A549 (cell line): ENCODE results near the gene ARHGEF10L. TPM values are rescaled to one million over a fixed set of nuclear protein-coding genes. Genes with fewer than 3 reads are reported as not detected.

ENCODE experiments used
- ATAC-seq, 2 experiments: fragments of 200-7000 bp in 1 of 2; fragments of >200 bp in 1 of 2; cut with Nextera tagmentation in 1 of 2; cut with Tn5 transposase in 1 of 2; 3 replicates each; pipeline versions ENCODE4 v1.8.0 to v1.9.1; 2018 to 2020; ENCODE audit warnings: mild to moderate bottlenecking in 1 of 2, moderate library complexity in 1 of 2
- CTCF ChIA-PET: fragments of 300-600 bp; sonication (Branson Sonifier 250); formaldehyde crosslinking; extraction: SDS; loops from one replicate; lab custom pipeline; 2021; ENCODE audit warnings: antibody characterized with exemption, inconsistent platforms; lab: Yijun Ruan, JAX
- POLR2A ChIA-PET: fragments of 350-600 bp; formaldehyde crosslinking; extraction: SDS; loops from one replicate; lab custom pipeline; 2021; ENCODE audit warnings: antibody characterized with exemption, inconsistent platforms; lab: Yijun Ruan, JAX
- DNase-seq, 2 experiments: peaks; one replicate each; pipeline versions ENCODE4 v3.0.0 to v3.0.0-alpha.2; 2011 to 2016; ENCODE audit warnings: low read depth in 1 of 2, low spot score in 1 of 2
- FAIRE-seq: peaks from 2 replicates; lab custom pipeline; 2011; peaks lifted over from hg19 to GRCh38; lab: Jason Lieb, UNC
- H3K27ac ChIP-seq, 2 experiments: fragments of >200 bp; sonication (Bioruptor Twin); formaldehyde crosslinking; 3 replicates each; pipeline ENCODE4 v1.5.1; 2016 to 2017
- H3K4me1 ChIP-seq: fragments of >200 bp; sonication (Bioruptor Twin); formaldehyde crosslinking; 3 replicates; pipeline ENCODE4 v1.6.1; 2016
- H3K4me2 ChIP-seq: fragments of >200 bp; sonication (Bioruptor Twin); formaldehyde crosslinking; 3 replicates; pipeline ENCODE4 v1.6.1; 2016
- H3K4me3 ChIP-seq: fragments of >200 bp; sonication (Bioruptor Twin); formaldehyde crosslinking; 3 replicates; pipeline ENCODE4 v1.5.1; 2016
- H3K9me3 ChIP-seq: fragments of >200 bp; sonication (Bioruptor Twin); formaldehyde crosslinking; 3 replicates; pipeline ENCODE4 v1.6.1; 2016
- BHLHE40 ChIP-seq: IDR thresholded peaks from 2 replicates; pipeline ENCODE4 v1.6.1; 2012; ENCODE audit warnings: low read depth, low read length, inconsistent platforms
- CEBPB ChIP-seq, 2 experiments: fragments of >200 bp in 1 of 2; sonication (Bioruptor Twin) in 1 of 2; formaldehyde crosslinking in 1 of 2; IDR thresholded peaks; 2 replicates each; pipeline ENCODE4 v1.6.1; 2012 to 2016
- CHD2 ChIP-seq: fragments of 150-350 bp; IDR thresholded peaks from 2 replicates; pipeline ENCODE4 v1.6.1; 2014; ENCODE audit warnings: low read length; ENCODE audit not compliant: partially characterized antibody
- EHMT2 ChIP-seq: fragments of 200-600 bp; sonication (generic); IDR thresholded peaks from 2 replicates; pipeline ENCODE4 v1.6.1; 2016; ENCODE audit warnings: antibody characterized with exemption, low read depth, mild to moderate bottlenecking, moderate library complexity
- ESRRA ChIP-seq: fragments of 150-350 bp; IDR thresholded peaks from 2 replicates; pipeline ENCODE4 v1.6.1; 2014; ENCODE audit warnings: mild to moderate bottlenecking, low read length, borderline replicate concordance
- FOSB ChIP-seq: fragments of 250-450 bp; sonication (Bioruptor Pico); IDR thresholded peaks from 2 replicates; pipeline ENCODE4 v1.5.0; 2020; ENCODE audit warnings: mild to moderate bottlenecking, moderate library complexity
- HMGXB4 ChIP-seq: fragments of 250-450 bp; sonication (Bioruptor Pico); IDR thresholded peaks from 2 replicates; pipeline ENCODE4 v1.5.0; 2021; ENCODE audit warnings: mild to moderate bottlenecking, moderate library complexity, borderline replicate concordance
- HOXB13 ChIP-seq: fragments of 250-450 bp; sonication (Bioruptor Pico); IDR thresholded peaks from 2 replicates; pipeline ENCODE4 v1.5.0; 2020; ENCODE audit warnings: low read depth, mild to moderate bottlenecking, moderate library complexity
- HOXB5 ChIP-seq: fragments of 250-450 bp; sonication (Bioruptor Pico); IDR thresholded peaks from 2 replicates; pipeline ENCODE4 v1.5.0; 2020; ENCODE audit warnings: mild to moderate bottlenecking, moderate library complexity
- KDM1A ChIP-seq: fragments of 200-600 bp; sonication (generic); IDR thresholded peaks from 2 replicates; pipeline ENCODE4 v1.6.1; 2016; ENCODE audit warnings: low read depth, mild to moderate bottlenecking
- MAX ChIP-seq: IDR thresholded peaks from 2 replicates; pipeline ENCODE4 v1.6.1; 2012
- NFE2L2 ChIP-seq: fragments of 150-350 bp; conservative IDR thresholded peaks from 2 replicates; pipeline ENCODE4 v1.6.1; 2014; ENCODE audit warnings: low read length
- NR3C1 ChIP-seq: fragments of >200 bp; sonication (Bioruptor Twin); formaldehyde crosslinking; IDR thresholded peaks from 3 replicates; pipeline ENCODE4 v1.6.1; 2017
- PHF8 ChIP-seq: fragments of 200-600 bp; sonication (generic); IDR thresholded peaks from 2 replicates; pipeline ENCODE4 v1.6.1; 2016; ENCODE audit warnings: low read depth, mild to moderate bottlenecking, antibody characterized with exemption, moderate library complexity, borderline replicate concordance
- RARB ChIP-seq: fragments of 250-450 bp; sonication (Bioruptor Pico); IDR thresholded peaks from 2 replicates; pipeline ENCODE4 v1.8.0; 2021; ENCODE audit warnings: mild to moderate bottlenecking, moderate library complexity
- REST ChIP-seq: fragments of 200-600 bp; sonication (generic); IDR thresholded peaks from 2 replicates; pipeline ENCODE4 v1.6.1; 2016; ENCODE audit warnings: antibody characterized with exemption, mild to moderate bottlenecking, moderate library complexity
- ZSCAN20 ChIP-seq: fragments of 250-450 bp; sonication (Bioruptor Pico); IDR thresholded peaks from 2 replicates; pipeline ENCODE4 v1.8.0; 2022; ENCODE audit warnings: mild to moderate bottlenecking, moderate library complexity
- WGBS: methylation state at CpG from one replicate; pipeline ENCODE4 v1.1.6; 2017; ENCODE audit errors: missing lambda C conversion rate; 5-methylcytosine and 5-hydroxymethylcytosine counted together
- polyA plus RNA-seq, 4 experiments: library from polyadenylated mRNA; depleted of rRNA in 3 of 4; stranded (reverse); fragments of >200 nt; fragmentation: RNase III in 1 of 4; extraction: RNeasy Plus Mini Kit Qiagen cat#74134 plus additional on column Dnase treatment in 1 of 4; gene quantifications; 2 replicates in 3 of 4; 3 replicates in 1 of 4; pipeline ENCODE4 v1.2.3, GENCODE V29; 2011 to 2017

The ARHGEF10L gene
- polyA plus RNA-seq, 2 of the 4 experiments (the other 2 are of a cell fraction), result 3.5 to 5.2 TPM

- ATAC-seq (peak; percentile 49 to 78; a peak in 5 of 6 replicates), DNase-seq (peak in 1 of 2 experiments; percentile 38), FAIRE-seq (no peak)
- Histone ChIP-seq H3K4me1 (peaks cover 45% of the 10 kb centered on the region), H3K27ac (peak overlapping the region; percentile 73 to 91), H3K4me2 (peak overlapping the region; percentile 78), H3K4me3 (peak overlapping the region; percentile 23; the same call in 1 of the 3 replicates), H3K9me3 (no peaks in the 10 kb centered on the region)
- no peak for TF ChIP-seq BHLHE40
- no peak for TF ChIP-seq HOXB5 (CRISPR knock-in tag)
- TF ChIP-seq MAX, result no peak
- no peak for TF ChIP-seq RARB (CRISPR knock-in tag)
- no peak for TF ChIP-seq NFE2L2
- no peak for TF ChIP-seq EHMT2
- TF ChIP-seq CEBPB (IDR thresholded peaks at IDR 0.05), result no peak
- TF ChIP-seq ZSCAN20, result no peak
- TF ChIP-seq HMGXB4, result no peak
- TF ChIP-seq FOSB (CRISPR knock-in tag), result no peak
- POLR2A ChIA-PET, result no interaction called here
- WGBS, result 40% methylated on average over 5 of the region's 13 CpGs
- CTCF ChIA-PET, result interaction anchor here (1.0 to 3.4 kb wide), 3 partner anchors 12 to 86 kb away, joined by 3 to 25 read pairs (median 17); no protein-coding TSS in a partner anchor
These were observed 48.8 kb downstream of the ARHGEF10L start for GRCh38 chr1:17588048-17588871.

- H3K4me2 ChIP-seq, result no peak overlapping the region
- TF ChIP-seq KDM1A (no peak), REST (no peak), HOXB13 (no peak), PHF8 (no peak), NR3C1 (no peak), CHD2 (no peak), ESRRA (no peak), HMGXB4 (no peak)
- TF ChIP-seq, all 56 proteins: peak for 0
- no peak for ATAC-seq
- Histone ChIP-seq H3K4me3 (no peak overlapping the region), H3K9me3 (no peaks in the 10 kb centered on the region), H3K4me1 (peaks cover 30% of the 10 kb centered on the region), H3K27ac (peak overlapping the region in 1 of 2 experiments; percentile 36; a peak in 2 of 6 replicates)
- no peak for DNase-seq
- no peak for FAIRE-seq
- CTCF ChIA-PET, result interaction anchor here (0.9 to 1.1 kb wide), 2 partner anchors 15 to 89 kb away, joined by 3 read pairs; no protein-coding TSS in a partner anchor
- POLR2A ChIA-PET, result no interaction called here
- 77% methylated on average over 7 of the region's 7 CpGs for WGBS
These were observed 52.4 kb downstream of the ARHGEF10L start for GRCh38 chr1:17591814-17592430.
